T-helper 1 cell (primary cell): Measurements from ENCODE around the gene AURKAIP1.

Source experiments
- DNase-seq, 5 donors: peaks; one replicate each; pipeline ENCODE4 v3.0.0-alpha.2; 2012 to 2020

AURKAIP1 gene

DNA sequence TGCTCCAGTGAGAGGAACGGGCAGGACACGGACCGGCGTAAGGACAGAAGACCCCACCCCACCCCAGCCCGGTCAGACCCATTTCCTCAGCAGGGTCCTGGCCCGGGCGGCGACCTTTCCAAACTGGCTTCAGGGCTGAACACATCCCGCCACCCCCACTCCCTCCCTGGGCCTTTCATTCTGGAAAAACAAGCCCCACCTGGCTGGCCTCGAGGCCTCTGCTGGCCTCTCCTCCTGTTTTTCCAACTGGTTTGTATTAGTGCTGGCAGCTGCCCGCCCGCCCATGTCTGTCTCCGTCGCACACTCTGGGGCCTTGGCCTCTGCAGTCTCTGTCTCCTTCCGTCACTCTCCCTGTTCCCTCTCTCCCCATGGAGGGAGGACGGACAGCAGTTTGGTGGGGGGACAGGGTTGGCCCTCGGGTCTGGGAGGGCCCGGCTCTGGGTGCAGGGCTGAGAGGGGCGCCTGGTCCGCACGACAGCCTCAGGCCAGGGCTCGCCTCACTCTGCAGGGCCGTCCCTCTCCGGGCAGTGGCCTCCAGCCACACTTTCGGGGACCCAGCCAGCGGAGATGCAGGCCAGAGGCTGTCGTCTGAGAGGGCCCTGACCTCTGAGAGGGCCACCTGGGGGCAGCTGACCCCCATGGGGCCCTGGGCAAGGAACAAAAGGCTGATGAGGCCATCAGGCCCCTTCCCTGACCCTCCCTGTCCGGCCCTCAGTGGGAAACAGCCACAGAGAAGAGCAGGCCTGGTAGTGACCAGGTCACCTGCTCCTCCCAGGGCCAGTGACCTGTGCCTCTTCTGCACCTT, 15.1 kb downstream of the AURKAIP1 start:
- DNase-seq, result no peak

DNA sequence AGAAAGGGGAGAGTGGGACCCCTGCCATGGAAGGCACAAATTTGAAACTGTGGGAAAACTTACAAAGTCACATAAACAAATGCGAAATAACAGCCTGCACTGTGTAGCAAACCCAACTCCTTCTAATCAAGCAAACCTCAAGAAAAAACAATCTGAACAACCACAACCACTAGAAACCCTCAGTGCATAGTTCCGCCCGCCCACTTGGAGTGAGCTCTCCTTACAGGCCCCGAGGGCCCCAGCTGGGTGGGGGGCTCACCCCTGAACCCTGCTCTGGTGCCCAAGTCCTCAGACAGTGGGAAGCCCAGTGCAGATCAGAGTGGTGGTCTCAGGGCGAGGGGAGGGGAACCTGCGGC, 15.7 kb downstream of the AURKAIP1 start:
- DNase-seq, result peak in 1 of 5 donors; percentile 11

GRCh38 chr1:1358433-1359271, 16.4 kb downstream of the AURKAIP1 start, which contains the start of gene MXRA8:
Gene MXRA8 (minus strand): TSS chr1:1358555. CDS start chr1:1358504, 51 bp downstream.
- DNase-seq, result peak in 1 of 5 donors; percentile 11

DNA sequence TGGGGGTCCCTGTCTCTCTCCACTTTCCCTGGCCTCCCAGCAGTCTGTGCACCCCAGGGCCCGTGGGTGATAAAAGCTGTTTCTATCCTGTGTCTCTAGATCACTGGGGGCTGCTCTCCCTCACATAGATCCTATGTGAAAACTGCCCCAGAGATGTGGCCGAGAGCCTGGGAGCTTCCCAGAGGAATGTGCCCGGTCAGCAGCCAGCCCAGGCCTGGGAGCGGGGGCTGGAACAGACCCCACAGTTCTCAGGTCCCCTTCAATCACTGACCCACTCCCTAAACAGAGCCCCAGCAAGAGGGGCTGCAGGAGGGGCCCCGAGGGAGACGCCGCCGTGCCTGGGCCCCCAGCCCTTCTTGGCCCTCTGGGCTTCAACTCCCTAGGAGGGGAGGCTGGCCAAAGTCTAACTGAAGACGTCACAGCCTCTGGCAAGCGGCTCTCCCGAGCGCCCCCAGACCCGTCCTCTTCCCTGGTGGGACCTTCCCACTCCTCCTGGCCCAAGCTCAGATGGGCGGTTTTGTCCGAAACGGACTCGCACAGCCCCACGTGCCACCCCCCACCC, 17.1 kb downstream of the AURKAIP1 start:
- DNase-seq, result peak in 1 of 5 donors; percentile 10

GRCh38 chr1:1356796-1357401, 18.1 kb downstream of the AURKAIP1 start:
- no peak for DNase-seq

- DNase-seq, result no peak
These were observed 18.7 kb downstream of the AURKAIP1 start for GRCh38 chr1:1356166-1356795.

DNA sequence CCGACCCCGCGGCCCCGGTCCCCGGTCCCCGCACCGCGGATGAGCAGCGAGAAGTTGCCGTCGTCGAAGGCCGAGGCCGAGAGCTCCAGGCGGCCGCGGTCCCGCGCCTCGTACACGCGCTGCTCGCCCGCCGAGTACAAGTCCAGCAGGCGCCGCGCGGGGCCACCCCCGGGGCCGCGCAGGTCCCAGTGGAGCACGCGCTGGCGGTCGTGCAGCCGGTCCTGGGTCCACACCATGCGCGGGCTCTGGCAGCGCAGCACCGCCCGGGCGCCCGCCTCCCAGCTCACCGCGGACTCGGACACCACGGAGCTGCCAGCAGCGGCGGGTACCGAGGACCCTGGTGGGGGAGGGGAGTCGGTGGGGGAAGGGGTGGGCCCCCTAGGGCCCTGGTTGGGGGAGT, 19.6 kb downstream of the AURKAIP1 start:
- DNase-seq, result no peak

DNA sequence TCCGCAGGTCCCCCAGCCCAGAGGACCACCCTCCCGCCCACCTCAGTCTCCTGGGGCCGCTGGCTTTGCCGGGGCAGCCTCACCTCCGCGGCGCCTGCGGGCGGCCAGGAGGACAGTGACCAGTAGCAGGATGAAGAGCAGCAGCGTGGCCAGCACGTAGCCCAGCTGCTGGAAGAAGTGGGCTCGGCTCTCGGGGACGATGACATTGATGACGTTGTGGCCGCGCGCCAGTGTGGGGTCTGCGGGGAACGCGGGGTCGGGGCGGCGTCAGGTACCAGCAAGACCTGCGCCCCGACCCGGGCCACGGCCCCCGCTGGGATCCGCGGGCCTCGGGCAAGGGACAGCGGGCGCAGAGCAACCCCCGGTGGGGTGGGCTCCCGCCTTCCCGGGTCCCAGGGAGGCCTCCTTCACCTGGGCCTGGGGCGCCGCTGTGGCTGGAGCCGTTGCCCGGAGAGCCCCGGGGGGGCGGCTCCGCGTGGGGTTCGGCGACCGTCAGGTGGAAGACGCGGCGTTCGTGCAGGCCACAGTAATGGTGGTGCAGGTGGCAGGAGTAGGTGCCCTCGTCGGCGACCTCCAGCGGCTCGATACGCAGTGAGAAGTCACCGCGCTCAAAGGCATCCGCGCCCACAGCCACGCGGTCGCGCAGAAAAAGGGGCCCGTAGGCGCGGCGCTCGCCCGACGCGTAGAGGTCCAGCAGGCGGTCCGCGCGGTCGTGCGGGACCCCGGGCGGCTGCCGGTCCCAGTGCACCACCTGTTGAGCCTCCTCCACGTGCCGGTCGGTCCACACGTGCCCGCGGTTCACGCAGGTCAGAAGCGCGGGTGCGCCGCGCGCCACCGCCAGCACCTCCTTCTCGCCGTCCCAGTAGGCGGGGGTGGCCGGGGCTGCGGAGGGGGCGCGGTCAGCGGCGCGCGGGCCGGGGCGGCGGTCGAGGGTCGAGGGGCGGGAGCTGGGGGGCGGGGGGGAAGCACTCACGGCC, 20.4 kb downstream of the AURKAIP1 start:
- no peak for DNase-seq

DNA sequence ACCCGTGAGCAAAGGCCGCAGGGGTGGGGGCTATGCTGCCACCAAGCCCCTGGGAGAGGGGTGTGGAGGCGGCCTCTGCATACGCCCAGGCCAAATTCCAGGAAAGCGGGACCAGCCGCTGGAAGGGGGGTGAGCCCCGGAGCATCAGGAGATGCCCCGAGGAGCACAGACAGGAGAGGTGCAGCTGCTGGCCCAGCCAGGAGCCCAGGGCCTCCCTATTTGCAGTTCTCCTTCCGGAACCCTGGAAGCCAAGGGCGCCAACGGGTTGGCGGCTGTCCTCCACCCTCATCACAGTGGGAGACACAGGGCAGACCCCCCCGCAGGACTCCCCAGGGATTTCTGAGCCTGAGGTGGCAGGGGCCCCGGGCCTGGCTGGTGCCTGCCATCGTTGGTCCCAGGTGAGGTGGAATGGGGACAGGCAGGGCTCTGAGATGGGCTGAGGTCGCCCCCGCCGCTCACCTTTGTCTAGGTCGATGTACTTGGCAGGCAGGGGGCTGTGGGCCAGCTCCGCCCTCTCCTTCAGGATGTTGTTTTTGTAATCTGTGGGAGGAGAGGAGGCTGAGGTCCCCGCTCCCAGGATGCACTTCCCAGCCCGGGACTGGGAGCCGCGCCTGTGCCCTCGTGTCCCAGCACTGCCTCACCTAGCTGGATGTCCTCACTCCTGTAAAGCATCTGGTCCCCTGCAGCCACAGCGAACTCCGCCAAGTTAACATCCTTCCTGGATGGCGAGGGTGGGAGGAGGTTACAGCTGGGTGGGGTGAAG, 21.4 kb downstream of the AURKAIP1 start:
- DNase-seq, result no peak

GRCh38 chr1:1352786-1353388, 22.1 kb downstream of the AURKAIP1 start:
- no peak for DNase-seq

DNA sequence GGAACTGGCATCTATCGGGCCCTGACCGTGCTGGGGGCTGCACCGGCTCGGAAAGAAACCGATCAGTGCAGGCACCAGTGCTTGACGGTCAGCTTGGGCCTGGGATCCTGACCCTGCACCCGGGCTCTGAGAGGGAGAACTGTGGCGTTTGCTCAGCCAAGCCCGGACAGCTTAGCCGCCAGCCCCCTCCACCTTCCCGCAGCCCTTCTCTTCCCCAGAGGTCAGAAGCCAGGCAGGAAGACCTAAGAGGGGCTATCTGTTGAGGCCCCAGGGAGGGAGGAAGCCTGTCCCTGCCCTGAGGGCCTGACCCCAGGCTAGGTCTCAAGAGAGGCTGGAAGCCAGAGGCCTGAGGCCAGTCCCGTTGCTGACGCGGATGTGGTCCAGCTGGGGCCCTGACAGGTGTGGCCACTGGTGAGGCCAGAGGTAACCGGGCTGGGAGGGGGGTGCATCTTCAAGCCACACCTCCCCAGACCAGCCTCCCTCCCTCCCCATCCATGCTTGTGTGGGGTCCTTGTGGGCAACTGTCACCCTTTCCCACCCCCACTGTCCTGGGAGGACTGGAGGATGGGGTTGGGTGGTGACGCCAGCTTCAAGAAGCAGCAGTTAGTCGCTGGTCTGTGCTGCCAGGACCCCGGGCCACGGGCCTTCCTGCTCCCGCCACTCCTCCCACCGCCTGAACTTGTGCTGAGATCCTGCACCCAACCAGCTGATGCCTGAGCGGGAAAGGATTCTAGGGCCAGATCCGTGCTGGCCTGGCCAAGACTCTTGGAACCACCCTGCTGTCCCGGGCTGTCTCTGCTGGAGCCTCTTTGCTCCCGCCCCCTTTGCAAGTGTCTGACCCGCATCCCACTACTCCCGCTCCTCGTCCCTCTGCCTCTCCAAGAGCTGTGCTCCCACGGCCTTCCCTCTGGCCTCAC, 23.2 kb downstream of the AURKAIP1 start:
- DNase-seq, result no peak

- peak; percentile 59 to 77 (median 64) for DNase-seq
These were observed 25.6 kb downstream of the AURKAIP1 start, which contains the start of gene DVL1 for GRCh38 chr1:1349256-1350012. Gene DVL1 (minus strand): TSS chr1:1349418. CDS start chr1:1349065, 353 bp downstream.

- no peak for DNase-seq
These were observed 26.4 kb downstream of the AURKAIP1 start for GRCh38 chr1:1348420-1349255.

DNA sequence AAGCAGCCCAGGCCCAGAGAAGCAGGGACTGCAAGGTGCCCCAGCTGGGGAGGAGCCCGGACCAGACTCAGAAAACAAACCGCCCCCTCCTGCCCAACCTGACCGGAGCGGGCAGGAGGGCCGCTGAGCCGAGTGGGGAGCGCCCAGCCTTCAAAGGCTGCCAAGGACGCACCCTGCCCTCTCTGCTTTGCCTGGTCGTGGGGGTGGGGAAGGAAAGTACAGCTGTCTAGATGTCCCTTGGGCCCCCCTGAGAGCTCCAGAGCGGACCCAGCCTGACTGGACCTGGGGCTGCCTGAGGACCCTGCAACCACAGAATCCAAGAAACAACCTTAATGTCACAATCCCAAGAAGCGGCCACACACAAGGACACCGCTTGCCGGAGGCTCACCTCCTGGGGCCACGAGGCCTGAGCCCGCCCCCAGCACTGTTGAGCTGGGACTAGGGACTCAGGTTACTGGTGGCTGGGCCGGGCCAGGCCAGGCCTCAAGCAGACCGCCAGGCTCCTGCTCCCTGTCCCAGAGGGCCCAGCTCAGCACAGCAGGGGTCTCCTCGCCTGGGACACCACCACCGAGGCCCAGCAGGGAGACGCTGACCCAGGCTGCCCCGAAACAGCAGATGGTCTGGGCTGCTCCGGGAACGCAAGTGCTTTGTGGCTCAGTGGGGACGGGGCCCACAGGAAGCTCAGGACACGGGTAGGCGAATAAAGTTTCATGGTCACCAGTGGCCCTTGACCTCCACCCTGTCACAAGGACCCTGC, 27.2 kb downstream of the AURKAIP1 start:
- DNase-seq, result no peak

DNA sequence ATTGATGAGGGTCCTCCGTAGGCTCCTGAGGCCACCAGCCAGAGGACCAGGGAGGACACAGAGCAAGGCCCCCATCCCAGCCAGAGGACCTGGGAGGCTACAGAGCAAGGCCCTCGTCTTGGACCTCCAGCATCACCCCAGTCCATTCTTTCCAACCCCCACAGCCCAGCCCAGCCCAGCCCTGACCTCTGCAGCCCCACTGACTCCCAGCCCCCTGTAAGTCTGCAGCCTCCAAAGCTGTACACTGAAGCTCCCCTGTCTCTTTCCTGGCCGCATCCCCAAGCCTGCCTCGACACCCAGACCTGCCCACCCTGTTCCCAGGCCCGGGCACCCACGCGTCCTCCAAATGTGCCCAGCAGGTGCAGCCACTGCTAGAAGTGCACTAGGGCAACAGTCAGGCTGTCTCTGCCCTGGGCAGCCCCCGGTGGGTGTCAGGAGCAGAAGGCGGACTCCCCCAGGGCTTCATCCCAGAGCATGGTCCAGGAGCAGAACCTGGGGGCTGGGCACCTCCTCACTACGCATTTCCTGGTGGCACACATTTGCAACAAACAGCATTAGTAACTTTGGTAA, 27.9 kb downstream of the AURKAIP1 start:
- DNase-seq, result no peak

DNA sequence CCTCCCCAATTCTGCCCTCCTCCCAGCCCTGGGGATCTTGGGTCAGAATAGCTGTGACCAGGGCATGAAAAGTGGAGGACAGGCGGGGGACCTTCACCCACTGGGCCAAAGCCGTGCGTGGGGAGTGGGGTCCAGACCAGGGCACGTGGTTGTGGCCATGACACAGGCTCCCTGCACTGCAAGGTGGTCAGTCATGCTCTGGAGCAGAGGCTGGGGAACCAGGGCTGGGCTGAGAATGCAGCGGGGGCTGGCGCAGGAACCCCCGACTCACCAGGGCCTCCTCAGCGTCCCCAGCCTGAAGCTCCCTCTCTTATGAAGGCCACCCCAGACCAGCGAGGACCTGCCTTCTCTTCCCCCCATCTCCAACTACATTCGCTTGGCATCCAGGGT, 28.5 kb downstream of the AURKAIP1 start:
- DNase-seq, result no peak
